Prostate gland (tissue), 2 donors: Measurements from ENCODE around the gene BMX.

ENCODE experiments used
- POLR2A ChIP-seq: fragments of 450-650 bp; IDR thresholded peaks from one replicate; pipeline ENCODE4 v1.6.1; 2016; ENCODE audit warnings: antibody characterized with exemption, mild to moderate bottlenecking
- POLR2AphosphoS5 ChIP-seq: sonication (generic); formaldehyde crosslinking; IDR thresholded peaks from one replicate; pipeline ENCODE4 v1.6.1; 2017; ENCODE audit warnings: antibody characterized with exemption
- TF ChIP-seq, protein P1 (sequence below), 4 experiments: fragments of 200-600 bp in 2 of 4; fragments of 450-650 bp in 2 of 4; sonication (generic) in 2 of 4; IDR thresholded peaks; 1 replicate in 3 of 4; 2 replicates in 1 of 4; pipeline ENCODE4 v1.5.1; 2016 to 2019; ENCODE audit warnings: antibody characterized with exemption in 4 of 4, mild to moderate bottlenecking in 2 of 4, moderate library complexity in 2 of 4

GRCh38 chrX:15523088-15523487 lies 22.5 kb downstream of the BMX start:
- TF ChIP-seq, protein P1, sequence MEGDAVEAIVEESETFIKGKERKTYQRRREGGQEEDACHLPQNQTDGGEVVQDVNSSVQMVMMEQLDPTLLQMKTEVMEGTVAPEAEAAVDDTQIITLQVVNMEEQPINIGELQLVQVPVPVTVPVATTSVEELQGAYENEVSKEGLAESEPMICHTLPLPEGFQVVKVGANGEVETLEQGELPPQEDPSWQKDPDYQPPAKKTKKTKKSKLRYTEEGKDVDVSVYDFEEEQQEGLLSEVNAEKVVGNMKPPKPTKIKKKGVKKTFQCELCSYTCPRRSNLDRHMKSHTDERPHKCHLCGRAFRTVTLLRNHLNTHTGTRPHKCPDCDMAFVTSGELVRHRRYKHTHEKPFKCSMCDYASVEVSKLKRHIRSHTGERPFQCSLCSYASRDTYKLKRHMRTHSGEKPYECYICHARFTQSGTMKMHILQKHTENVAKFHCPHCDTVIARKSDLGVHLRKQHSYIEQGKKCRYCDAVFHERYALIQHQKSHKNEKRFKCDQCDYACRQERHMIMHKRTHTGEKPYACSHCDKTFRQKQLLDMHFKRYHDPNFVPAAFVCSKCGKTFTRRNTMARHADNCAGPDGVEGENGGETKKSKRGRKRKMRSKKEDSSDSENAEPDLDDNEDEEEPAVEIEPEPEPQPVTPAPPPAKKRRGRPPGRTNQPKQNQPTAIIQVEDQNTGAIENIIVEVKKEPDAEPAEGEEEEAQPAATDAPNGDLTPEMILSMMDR (IDR thresholded peaks at IDR 0.05): no peak
- TF ChIP-seq POLR2A (no peak), POLR2AphosphoS5 (no peak)
